OCI-LY1 (cell line): Measurements from ENCODE around the gene ZBTB1.

ENCODE experiments used
- H2AFZ ChIP-seq: fragments of 200-600 bp; sonication (generic), shearing (Covaris generic); 2 replicates; pipeline ENCODE4 v1.6.0; 2014; ENCODE audit warnings: antibody characterized with exemption, mild to moderate bottlenecking, low read length
- H3F3A ChIP-seq: fragments of 200-600 bp; sonication (generic), shearing (Covaris generic); 2 replicates; pipeline ENCODE4 v1.6.0; 2014; ENCODE audit warnings: mild to moderate bottlenecking, antibody characterized with exemption, low read length, moderate library complexity; ENCODE audit not compliant: insufficient read depth
- H3K27ac ChIP-seq: fragments of 200-600 bp; sonication (generic); 2 replicates; pipeline ENCODE4 v1.5.1; 2014; ENCODE audit warnings: low read length, mixed run types, mild to moderate bottlenecking, low read depth; ENCODE audit not compliant: poor library complexity, severe bottlenecking
- H3K27me3 ChIP-seq: fragments of 200-600 bp; sonication (generic); 2 replicates; pipeline ENCODE4 v1.6.0; 2014; ENCODE audit warnings: antibody characterized with exemption, mild to moderate bottlenecking, low read length, moderate library complexity; ENCODE audit not compliant: insufficient read depth
- H3K36me3 ChIP-seq: fragments of 200-600 bp; sonication (generic); 2 replicates; pipeline ENCODE4 v1.6.1; 2014; ENCODE audit warnings: mild to moderate bottlenecking, antibody characterized with exemption, low read length, moderate library complexity, mixed read lengths; ENCODE audit not compliant: insufficient read depth
- H3K4me1 ChIP-seq: fragments of 200-600 bp; sonication (generic); 2 replicates; pipeline ENCODE4 v1.5.1; 2014; ENCODE audit warnings: mild to moderate bottlenecking, low read length, moderate library complexity; ENCODE audit not compliant: insufficient read depth, severe bottlenecking
- H3K4me2 ChIP-seq: fragments of 200-600 bp; sonication (generic), shearing (Covaris generic); 2 replicates; pipeline ENCODE4 v1.6.1; 2014; ENCODE audit warnings: low read length
- H3K4me3 ChIP-seq: fragments of 200-600 bp; sonication (generic); 2 replicates; pipeline ENCODE4 v1.5.1; 2014; ENCODE audit warnings: low read length, low read depth, mild to moderate bottlenecking, mixed read lengths; ENCODE audit not compliant: poor library complexity, severe bottlenecking
- H3K79me2 ChIP-seq: fragments of 200-600 bp; shearing (Covaris generic); 2 replicates; pipeline ENCODE4 v1.6.1; 2016; ENCODE audit warnings: mixed run types, low read length, mixed read lengths; ENCODE audit not compliant: insufficient read depth
- H3K9ac ChIP-seq: fragments of 200-600 bp; sonication (generic), shearing (Covaris generic); 2 replicates; pipeline ENCODE4 v1.6.1; 2014; ENCODE audit warnings: mild to moderate bottlenecking, low read length, mixed read lengths
- H3K9me2 ChIP-seq: fragments of 200-600 bp; sonication (generic), shearing (Covaris generic); 2 replicates; pipeline ENCODE4 v1.6.1; 2014; ENCODE audit warnings: low read depth, mild to moderate bottlenecking, low read length, mixed read lengths
- H3K9me3 ChIP-seq: fragments of 200-600 bp; shearing (Covaris generic); 2 replicates; pipeline ENCODE4 v1.6.1; 2014; ENCODE audit warnings: low read length, mixed read lengths
- H4K20me1 ChIP-seq: fragments of 200-600 bp; sonication (generic), shearing (Covaris generic); 2 replicates; pipeline ENCODE4 v1.6.0; 2016; ENCODE audit warnings: mild to moderate bottlenecking, low read length; ENCODE audit not compliant: insufficient read depth
- EZH2 ChIP-seq: fragments of 200-600 bp; sonication (generic), shearing (Covaris generic); IDR thresholded peaks from 2 replicates; pipeline ENCODE4 v1.8.0; 2017; ENCODE audit warnings: borderline replicate concordance, mixed run types, mild to moderate bottlenecking, antibody characterized with exemption, low read length, moderate library complexity, mixed read lengths
- TF ChIP-seq, protein P1 (sequence below): fragments of 200-600 bp; sonication (generic), shearing (Covaris generic); IDR thresholded peaks from 2 replicates; pipeline ENCODE4 v1.5.1; 2017; ENCODE audit warnings: mild to moderate bottlenecking, antibody characterized with exemption, low read length, moderate library complexity, mixed read lengths

ZBTB1 gene

DNA sequence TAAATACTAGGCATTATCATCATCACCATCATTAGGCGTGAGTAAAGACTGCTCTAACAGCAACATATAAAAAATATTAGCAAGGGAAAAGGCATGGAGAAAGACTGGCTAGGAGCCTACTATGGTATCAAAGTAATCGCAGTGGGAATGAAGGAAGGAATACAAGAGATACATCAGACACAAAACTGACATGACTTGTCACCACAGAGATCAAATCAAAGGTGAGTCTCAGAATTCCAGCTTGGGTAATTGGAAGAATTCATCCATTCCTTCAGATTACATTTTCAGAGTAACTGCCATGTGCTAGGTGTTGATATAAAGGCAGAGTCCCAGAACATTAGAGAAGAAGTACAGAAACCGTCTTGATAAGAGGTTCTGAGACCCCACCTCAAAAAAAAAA, 11.1 kb upstream of the ZBTB1 start:
- Histone ChIP-seq H4K20me1 (no peaks in the 10 kb centered on the region), H3K9me3 (no peaks in the 10 kb centered on the region), H2AFZ (no peak overlapping the region), H3F3A (no peaks in the 10 kb centered on the region), H3K27me3 (no peaks in the 10 kb centered on the region), H3K4me3 (no peak overlapping the region), H3K27ac (no peak overlapping the region), H3K4me2 (no peak overlapping the region), H3K9ac (no peak overlapping the region), H3K36me3 (peaks cover 56% of the 10 kb centered on the region), H3K4me1 (peaks cover 5% of the 10 kb centered on the region), H3K79me2 (peaks cover 15% of the 10 kb centered on the region), H3K9me2 (no peaks in the 10 kb centered on the region)
- TF ChIP-seq EZH2, result no peak
- TF ChIP-seq, protein P1, sequence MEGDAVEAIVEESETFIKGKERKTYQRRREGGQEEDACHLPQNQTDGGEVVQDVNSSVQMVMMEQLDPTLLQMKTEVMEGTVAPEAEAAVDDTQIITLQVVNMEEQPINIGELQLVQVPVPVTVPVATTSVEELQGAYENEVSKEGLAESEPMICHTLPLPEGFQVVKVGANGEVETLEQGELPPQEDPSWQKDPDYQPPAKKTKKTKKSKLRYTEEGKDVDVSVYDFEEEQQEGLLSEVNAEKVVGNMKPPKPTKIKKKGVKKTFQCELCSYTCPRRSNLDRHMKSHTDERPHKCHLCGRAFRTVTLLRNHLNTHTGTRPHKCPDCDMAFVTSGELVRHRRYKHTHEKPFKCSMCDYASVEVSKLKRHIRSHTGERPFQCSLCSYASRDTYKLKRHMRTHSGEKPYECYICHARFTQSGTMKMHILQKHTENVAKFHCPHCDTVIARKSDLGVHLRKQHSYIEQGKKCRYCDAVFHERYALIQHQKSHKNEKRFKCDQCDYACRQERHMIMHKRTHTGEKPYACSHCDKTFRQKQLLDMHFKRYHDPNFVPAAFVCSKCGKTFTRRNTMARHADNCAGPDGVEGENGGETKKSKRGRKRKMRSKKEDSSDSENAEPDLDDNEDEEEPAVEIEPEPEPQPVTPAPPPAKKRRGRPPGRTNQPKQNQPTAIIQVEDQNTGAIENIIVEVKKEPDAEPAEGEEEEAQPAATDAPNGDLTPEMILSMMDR, result no peak

DNA sequence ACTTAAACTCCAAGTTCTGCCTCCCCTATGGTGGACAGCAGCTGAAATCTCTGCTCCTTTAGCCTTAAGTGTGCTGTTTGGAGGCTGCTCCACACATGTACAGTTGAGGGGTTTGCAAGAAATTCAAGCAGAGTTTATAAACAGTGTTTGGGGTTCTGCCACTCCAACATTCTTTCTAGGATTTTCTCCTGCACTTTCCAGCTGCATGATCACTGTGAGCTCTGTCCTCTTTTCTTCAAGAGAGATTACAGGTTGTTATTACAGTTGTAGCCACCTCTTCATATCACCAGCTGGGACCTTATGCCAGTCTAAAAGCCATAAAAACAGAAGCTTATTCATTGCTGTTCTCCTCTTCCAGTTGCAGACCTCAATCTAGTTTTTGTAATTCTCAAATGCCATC, 9.3 kb upstream of the ZBTB1 start:
- H3K9me3 ChIP-seq, result no peaks in the 10 kb centered on the region
- H3K9me2 ChIP-seq, result no peaks in the 10 kb centered on the region
- peaks cover 28% of the 10 kb centered on the region for H3K79me2 ChIP-seq
- no peak overlapping the region for H3K4me3 ChIP-seq
- no peak overlapping the region for H2AFZ ChIP-seq
- H3K4me1 ChIP-seq, result peaks cover 11% of the 10 kb centered on the region
- H3F3A ChIP-seq, result no peaks in the 10 kb centered on the region
- TF ChIP-seq EZH2, result no peak
- TF ChIP-seq, protein P1, result no peak
- H4K20me1 ChIP-seq, result no peaks in the 10 kb centered on the region
- no peak overlapping the region for H3K27ac ChIP-seq
- H3K27me3 ChIP-seq, result no peaks in the 10 kb centered on the region
- no peak overlapping the region for H3K9ac ChIP-seq
- H3K36me3 ChIP-seq, result peaks cover 50% of the 10 kb centered on the region
- no peak overlapping the region for H3K4me2 ChIP-seq

DNA sequence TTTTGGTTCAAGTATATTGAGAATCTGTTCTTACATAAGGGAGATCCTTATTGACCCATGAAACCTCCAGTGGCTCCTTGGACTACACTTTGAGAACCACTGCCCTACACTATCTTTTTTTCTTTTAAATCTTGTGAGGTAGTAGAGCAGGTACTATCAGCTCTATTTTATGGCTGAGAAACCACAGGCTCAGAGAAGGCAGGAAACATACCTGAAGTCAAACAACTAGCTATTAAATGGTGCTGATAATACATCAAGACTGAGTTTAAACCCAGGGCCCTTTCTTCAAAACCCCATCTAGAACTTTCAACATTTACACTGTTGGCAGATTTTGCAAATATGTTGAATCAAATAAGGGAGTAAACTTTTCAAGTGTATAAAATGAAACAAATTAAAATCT, 7.8 kb upstream of the ZBTB1 start:
- Histone ChIP-seq H3K79me2 (peaks cover 43% of the 10 kb centered on the region), H3K36me3 (peaks cover 38% of the 10 kb centered on the region), H3K4me3 (no peak overlapping the region), H3K4me2 (no peak overlapping the region), H4K20me1 (no peaks in the 10 kb centered on the region), H3K9me3 (no peaks in the 10 kb centered on the region), H3K4me1 (peaks cover 25% of the 10 kb centered on the region), H3K27ac (no peak overlapping the region), H2AFZ (no peak overlapping the region), H3K9ac (no peak overlapping the region), H3K9me2 (no peaks in the 10 kb centered on the region), H3F3A (no peaks in the 10 kb centered on the region), H3K27me3 (no peaks in the 10 kb centered on the region)
- TF ChIP-seq, protein P1, result no peak
- TF ChIP-seq EZH2, result no peak
